NOMO-1 treated with dmso at 0.1 percent for 144 hours (cell line): Measurements from ENCODE around the gene TRAF1.
A peak's percentile ranks its signal among the peaks of the same experiment; 100 is the strongest.
"Not testable (repeated sequence)": the region's sequence is repeated elsewhere in the genome, so short reads cannot be mapped to it uniquely, and the experiment has no call there.

Experiments
- DNase-seq: peaks from one replicate; lab custom pipeline; 2025; ENCODE audit not compliant: unreplicated experiment; lab: John Stamatoyannopoulos, UW

TRAF1 gene

GRCh38 chr9:120926397-120926928, at the start of gene TRAF1:
Gene TRAF1, minus strand, starts transcription at chr9:120926796. Its CDS starts 721 bp downstream, at chr9:120926075.
- DNase-seq, result peak; percentile 16

GRCh38 chr9:120974921-120975320, 48.3 kb upstream of the TRAF1 start:
- DNase-seq, result no peak

DNA sequence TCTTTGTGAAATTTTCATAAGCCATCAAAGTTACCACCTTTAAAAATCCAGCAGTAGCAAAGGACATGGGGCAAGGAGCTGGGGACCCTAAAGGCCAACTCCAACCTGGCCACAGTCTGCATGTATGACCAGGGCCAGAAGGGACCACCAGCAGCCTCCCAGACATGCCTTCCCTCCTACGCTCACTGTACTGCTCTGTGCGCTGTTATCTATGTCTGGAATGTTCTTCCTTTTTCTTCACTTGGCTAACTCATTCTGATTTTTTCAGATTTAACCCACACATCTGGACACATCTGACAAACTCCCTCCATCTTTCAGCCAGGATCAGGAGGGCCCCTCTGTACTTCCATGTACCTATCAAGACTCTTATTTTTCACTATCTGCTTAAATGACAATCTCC, 47.6 kb upstream of the TRAF1 start:
- DNase-seq, result no peak

DNA sequence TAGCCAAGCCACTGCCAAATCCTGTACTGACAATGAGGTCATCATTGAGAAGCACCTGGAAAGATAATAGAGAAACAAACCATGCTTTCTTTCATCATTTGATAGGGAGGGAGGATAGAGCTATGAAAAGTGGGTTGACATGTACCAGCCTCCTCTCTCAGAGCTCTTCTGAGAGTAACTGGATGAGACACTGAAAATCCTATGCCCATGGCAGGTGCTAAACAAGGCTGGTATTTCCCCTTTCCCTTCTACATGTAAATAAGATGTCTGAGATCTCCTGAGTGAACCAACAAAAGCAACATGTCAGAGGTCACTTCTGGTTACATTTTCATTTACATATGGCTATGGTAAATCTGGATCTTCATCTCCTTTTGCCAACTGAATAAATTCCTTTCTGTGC, 45.3 kb upstream of the TRAF1 start:
- no peak for DNase-seq

- DNase-seq, result not testable (repeated sequence)
Measured at GRCh38 chr9:120971471-120971870, 44.9 kb upstream of the TRAF1 start.

GRCh38 chr9:120970244-120970643, 43.6 kb upstream of the TRAF1 start:
- DNase-seq, result no peak

DNA sequence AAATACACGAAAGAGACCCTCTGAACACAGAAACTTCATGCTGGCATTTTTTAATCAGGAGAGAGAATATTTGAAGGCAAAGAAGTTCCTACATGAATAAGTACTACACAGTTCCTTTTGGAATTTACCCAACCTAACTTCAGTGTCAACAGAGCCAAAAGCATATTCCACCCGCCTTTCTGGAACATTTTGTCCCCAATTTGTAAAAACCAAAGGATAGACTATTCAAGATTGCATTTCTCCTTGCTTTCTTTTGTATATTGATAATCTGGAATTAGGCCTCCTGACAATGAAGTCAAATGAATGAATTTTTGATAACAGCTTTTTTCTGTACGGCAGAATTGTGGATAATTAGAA, 39.4 kb upstream of the TRAF1 start:
- DNase-seq, result no peak

DNA sequence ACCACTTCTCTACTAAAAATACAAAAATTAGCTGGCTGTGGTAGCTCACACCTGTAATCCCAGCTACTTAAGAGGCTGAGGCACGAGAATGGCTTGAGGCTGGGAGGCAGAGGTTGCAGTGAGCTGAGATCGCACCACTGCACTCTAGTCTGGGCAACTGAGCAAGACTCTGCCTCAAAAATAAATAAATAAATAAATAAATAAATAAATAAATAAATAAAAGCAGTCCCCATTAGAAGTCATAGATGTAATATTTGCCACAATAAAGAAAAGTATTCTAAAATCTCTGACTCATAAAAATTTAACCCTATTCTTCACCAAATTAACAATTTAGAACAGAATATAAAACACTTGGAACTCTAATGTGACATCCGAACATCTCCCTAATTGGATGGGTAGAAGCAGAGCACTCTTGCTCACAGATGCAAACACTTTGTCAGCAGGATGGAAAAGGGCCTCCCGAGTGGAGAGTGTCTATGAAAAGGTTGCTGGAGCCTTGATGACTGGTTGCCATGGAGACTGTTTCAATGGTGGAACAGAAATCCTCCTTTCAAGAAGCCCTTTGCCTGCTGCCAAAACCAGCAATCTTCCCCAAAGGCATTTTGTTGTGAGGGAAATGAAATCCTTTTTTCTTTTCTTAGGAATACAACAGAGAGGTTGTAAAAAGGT, 38.9 kb upstream of the TRAF1 start:
- DNase-seq, result no peak

DNA sequence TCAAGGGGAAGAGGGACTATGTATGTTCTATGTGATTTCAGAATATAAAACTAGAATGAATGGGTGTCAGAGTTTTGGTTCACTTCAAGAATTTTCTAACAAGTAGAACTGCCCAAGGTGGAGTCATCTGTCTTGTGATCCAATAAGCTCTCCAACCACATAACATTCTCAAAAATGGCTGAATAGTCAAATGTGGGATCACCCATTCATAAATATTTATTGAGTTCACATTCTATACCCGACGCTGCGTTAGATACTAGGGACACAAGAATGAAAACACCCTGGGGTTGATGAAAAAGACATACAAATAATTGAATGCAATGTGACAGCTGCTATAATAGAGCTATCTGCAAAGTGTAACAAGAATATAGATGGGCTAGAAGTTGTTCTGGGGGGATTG, 35.3 kb upstream of the TRAF1 start:
- DNase-seq, result no peak

DNA sequence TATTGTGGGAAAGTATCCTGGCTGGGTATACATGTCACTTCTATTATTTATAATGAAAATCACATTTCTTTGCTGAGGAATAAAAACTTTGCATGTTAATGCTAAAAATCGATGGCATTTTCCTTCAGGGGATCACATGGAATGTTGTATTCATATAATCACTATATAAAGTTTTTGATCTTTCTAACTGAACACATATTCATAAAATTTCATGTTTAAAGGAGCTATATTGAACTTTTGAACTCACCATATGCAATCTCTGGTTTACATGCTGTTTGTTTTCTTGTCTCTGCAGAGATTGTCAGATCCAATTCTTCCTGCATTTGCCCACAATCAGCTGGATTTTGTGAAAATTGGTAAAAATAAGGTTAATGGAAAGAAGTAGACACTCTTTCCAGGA, 33.4 kb upstream of the TRAF1 start:
- DNase-seq, result no peak

GRCh38 chr9:120956862-120957261, 30.3 kb upstream of the TRAF1 start:
- DNase-seq, result no peak

- no peak for DNase-seq
Measured at GRCh38 chr9:120951960-120952618, 25.5 kb upstream of the TRAF1 start.

GRCh38 chr9:120950421-120951388, 24.1 kb upstream of the TRAF1 start:
- DNase-seq, result no peak

DNA sequence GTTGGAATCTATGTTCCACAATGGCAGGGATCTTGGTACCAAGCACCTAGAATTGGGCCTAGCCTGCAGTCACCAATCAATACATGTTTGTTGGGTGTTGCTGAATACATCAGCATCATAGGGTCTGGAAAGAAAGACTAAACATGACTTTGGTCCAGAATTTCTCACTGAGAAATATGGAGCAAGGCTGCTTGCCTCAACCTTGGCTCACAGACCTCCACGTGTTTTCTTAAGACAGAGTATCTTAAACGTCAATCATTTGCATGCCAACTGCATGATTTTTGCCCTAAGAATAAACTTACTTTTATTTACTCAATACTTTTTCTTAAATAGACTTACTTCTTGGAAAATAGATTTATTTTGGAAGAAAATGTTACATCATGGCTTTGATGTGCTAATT, 22.7 kb upstream of the TRAF1 start:
- no peak for DNase-seq

- no peak for DNase-seq
Measured at GRCh38 chr9:120948824-120949223, 22.2 kb upstream of the TRAF1 start.

DNA sequence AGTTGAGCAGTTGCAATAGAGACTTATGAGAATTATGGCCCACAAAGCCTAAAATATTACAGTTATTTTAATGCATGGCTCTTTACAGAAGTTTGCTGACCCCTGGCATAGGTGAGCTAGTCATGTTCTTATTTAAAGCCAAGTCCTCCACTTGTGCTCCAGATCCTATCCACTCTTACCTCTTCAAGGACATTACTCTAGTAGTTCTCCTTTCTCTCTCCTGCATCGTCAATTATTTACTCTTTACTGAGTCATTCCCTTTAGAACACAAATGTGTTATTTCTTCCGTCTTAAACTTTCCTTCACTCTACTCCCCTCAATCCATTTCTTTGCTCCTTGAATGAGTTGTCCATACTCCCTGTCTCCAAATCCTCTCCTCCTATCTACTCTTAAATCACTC, 20.6 kb upstream of the TRAF1 start:
- DNase-seq, result no peak

DNA sequence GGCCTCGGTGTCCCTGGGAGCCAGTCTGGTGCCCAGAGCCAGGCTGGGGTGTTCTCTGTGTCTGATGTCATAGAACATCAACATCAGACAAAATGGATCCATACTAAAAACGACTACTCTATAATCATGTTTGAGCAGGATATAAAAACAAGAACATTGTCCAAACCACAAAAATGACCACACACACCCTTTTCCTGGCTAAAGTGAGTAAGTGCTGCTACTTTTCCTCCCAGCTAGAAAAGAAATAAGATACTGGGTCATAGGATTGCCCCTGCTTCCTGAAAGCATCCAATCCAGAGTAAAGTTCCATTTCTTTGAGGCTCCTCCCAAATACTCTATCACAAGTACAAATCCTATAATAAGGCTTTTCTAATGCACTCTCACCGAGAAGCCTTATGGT, 19.7 kb upstream of the TRAF1 start:
- DNase-seq, result no peak

DNA sequence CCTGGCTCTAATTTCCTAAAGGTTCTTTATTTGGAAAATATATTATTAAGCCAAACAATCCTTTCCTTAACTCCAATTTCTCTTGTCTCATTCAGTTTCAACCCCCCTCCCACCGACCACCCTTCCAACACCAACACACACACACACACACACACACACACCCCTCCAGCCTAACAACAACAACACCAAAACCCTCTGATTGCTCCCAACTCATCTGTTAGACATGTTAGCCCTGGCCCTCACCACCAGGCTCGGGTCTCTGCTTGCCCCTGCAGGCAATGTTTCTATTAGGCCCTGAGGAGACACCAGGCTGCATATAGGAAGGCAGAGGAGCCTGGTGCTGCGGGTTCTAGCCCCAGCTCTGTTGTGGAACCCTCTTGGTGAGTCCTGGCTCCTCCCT, 18.4 kb upstream of the TRAF1 start:
- DNase-seq, result no peak

GRCh38 chr9:120944434-120944843, 17.8 kb upstream of the TRAF1 start:
- peak; percentile 93 for DNase-seq

DNA sequence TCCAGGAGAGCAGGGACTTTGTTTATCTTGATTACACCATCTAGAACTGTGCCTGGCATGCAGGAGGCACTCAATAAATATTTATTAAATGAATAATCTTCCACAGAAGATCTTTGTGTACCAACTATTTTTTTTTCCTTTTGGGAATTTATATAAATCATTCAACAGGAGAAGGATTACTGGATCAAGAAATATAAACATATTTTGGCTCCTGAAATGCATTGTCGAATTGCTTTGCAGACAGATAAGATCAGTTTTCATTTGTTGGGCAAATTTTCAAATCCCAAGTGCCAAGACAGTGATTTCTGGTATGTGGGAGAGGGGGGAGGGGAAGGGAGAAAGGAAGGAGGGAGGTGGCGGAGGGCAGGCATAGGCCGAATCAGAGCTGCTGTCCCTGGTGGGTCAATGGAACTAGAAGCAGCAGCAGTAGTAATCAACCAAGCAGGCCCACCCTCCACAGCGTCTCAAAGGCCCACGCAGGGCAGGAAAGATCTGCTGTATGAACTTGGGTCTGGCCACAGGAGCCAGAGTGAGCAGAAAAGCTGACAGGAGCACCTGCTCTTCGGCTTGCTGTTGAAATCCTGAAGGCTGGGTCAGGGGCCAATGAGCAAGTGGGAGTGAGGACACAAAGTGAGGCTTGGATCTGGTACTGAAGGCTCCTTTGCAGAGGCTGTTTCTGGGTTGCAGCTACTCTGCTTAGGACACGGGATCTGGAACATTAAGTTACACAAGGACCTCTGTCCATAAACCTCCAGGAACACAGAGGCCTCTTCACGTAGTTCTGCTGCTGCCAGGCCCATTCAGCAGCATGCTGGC, 15.8 kb upstream of the TRAF1 start:
- no peak for DNase-seq
